ENCODE results near the gene OSER1.
"Not testable (repeated sequence)": the region's sequence is repeated elsewhere in the genome, so short reads cannot be mapped to it uniquely, and the experiment has no call there.

OSER1 gene

DNA sequence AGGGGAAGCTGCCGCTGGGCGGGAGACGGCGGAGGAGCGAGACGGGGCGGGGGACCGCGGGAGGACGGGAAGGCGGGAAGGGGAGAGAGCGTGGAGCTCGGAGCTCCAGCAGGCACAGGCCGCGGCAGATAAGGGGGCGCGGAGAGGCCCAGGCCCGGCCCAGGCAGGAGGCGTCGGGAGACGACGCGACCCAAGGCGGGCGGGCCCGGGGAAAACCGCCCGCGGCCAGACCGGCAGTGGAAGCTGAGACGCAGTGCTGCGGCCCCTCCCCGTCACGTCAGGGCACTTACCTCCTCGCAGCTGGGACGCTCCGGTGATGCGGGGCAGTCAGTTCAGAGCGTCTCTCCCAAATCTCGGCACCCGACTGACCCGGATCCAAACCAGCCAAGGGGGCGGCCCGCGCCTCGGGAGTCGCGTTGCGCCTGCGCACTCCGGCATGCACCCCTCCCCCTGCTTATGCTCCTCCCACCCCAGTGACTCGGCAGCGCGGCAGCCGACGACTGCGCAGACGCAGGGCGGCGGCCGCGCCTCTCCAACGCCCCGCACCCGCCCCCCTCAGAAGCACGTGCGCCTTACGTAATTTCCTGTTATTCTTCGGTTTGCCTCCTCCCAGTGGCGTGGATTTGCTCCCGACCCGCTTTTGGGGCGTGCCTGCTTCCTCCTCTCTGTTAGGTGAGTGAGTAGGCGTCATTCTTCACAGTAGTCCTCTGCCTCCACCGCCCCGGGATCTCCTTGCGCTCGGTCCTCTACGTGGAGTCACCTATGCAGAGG lies at the start of gene OSER1:
Gene OSER1, minus strand, starts transcription at position 366 of the 771 bp plus-strand sequence. CDS start 3,814 bp downstream, outside the sequence.
- DNase-seq (ENCODE audit: low read depth), result peak; percentile 80

DNA sequence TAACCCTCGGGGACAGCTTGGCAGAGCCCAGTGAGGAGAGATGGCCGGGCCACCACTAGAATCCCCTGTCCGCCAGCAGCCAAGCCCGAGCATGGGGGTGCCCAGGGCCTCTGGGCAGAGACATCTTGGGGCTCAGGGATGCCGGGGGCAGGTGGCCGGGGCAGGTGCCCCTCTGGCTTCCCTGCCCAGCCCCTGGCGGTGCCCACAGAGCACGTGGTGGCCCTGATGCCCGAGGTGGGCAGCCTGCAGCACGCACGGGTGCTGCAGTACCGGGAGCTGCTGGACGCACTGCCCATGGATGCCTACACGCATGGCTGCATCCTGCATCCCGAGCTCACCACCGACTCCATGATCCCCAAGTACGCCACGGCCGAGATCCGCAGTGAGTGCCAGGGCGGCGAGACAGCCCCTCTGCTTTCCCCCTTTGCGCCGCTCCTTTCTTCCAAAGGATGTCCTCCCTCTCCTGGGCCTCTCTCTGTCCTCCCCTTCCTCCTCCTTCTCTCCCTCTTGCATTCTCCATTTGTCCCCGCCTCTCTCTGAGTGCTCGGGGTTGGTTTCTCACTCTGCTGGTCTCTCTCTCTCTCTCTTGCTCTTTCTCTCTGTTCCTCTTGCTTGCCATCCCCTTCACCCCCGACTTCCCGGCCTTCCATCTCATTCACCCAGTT lies 47.8 kb upstream of the OSER1 start:
- DNase-seq (ENCODE audit: low read depth), result no peak

DNA sequence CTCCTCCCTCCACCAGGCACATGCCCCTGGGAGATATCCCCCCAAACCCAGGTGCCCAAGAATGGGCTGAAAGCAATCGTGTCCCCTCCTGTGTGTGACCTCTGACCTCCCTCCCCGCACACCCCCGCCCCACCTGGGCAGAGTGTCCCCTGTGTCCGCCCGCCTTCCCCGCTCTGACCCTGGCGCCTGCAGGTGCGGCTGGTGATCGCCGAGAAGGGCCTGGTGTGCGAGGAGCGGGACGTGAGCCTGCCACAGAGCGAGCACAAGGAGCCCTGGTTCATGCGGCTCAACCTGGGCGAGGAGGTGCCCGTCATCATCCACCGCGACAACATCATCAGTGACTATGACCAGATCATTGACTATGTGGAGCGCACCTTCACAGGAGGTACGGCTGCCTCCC lies 46.4 kb upstream of the OSER1 start:
- DNase-seq (ENCODE audit: low read depth), result no peak

DNA sequence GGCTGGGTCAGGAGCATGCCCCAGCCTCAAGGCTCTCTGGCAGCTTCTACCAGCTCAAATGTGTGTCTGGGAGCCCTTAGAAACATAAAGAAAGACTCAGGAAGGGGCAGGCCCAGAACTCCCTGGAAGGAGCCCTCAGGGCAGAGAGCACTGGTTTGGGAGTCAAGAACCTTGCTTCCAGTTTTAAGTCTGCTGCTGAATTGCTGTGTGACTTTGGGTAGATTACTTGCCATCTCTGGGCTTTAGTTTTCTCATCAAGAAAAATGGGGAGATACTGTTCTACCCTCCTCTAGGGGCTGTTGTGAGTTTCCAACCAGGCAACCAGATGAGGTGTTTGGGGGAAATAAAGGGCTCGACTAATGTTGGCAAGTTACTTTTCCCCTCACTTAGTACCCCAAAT lies 45.4 kb upstream of the OSER1 start:
- no peak for DNase-seq (ENCODE audit: low read depth)

DNA sequence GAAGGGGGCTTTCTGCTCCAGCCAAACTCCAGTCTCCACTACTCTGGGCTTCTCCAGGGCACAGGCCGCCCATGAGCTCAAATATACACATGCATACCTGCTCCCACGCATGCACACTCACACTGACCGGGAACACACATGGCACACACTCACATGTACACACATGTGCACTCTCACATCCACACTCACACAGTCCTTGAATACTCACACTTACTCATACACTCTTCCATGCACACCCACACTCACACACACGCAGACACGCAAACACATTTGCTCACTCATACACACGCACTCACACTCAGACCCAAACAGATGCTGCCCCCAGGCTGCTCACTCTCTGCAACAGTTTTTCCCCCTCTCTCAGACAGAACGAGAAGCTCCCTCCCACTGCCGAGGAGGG lies 43.5 kb upstream of the OSER1 start:
- DNase-seq (ENCODE audit: low read depth), result no peak

DNA sequence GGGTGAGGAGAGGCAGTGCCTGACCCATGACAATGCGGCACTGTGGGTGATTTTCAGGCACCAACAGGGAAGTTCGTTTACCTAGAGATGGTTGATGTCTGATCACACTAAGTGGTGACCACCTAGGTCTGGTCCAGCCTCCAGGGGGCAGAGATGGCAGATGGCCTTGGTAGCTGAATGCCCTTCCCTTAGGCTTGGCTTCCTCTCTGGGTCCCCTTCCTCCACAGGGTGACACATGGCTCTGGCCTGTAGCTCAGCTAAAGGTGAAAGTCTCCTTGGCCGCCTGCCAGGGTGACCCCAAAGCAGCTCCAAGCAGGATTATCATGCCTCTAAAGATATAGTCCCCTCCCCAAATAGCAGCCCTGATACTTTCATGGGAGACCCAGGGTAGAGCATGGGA lies 43.0 kb upstream of the OSER1 start:
- DNase-seq (ENCODE audit: low read depth), result no peak

DNA sequence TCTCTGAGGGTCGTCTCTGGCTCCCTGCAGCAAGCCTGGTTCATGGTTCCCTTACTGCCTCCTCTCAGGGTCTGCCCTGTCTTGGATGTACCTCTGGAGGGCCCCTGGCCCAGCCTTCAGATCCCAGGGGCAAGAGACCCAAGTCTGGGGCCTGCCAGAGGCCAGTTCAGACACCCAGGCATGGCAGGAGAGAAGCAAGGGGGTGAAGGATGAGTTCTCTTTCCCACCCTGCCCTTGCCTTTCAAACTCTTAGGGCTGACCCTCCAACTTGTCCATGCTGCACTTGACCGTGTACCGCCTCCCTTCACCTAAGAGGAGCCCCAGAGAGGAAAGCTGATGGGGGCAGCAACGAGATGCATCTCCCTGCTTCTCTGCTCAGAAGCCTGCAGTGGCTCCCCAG lies 40.7 kb upstream of the OSER1 start:
- no peak for DNase-seq (ENCODE audit: low read depth)

DNA sequence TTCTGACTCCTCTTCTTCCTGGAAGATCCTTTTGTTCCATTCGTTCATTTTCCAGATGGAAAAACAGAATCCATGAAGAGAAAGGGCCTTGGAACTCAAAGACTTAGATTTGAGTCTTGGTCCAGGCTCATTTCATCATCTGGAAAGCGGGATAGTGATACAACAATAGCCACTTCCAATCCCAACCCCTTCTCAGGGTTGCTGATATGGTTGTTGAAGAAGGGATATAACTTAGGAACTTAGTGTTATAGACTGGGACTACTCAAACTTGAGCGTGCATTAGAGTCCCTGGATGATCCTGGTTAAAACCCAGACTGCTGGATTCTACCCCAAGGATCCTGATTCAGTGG lies 37.8 kb upstream of the OSER1 start:
- DNase-seq (ENCODE audit: low read depth), result no peak

DNA sequence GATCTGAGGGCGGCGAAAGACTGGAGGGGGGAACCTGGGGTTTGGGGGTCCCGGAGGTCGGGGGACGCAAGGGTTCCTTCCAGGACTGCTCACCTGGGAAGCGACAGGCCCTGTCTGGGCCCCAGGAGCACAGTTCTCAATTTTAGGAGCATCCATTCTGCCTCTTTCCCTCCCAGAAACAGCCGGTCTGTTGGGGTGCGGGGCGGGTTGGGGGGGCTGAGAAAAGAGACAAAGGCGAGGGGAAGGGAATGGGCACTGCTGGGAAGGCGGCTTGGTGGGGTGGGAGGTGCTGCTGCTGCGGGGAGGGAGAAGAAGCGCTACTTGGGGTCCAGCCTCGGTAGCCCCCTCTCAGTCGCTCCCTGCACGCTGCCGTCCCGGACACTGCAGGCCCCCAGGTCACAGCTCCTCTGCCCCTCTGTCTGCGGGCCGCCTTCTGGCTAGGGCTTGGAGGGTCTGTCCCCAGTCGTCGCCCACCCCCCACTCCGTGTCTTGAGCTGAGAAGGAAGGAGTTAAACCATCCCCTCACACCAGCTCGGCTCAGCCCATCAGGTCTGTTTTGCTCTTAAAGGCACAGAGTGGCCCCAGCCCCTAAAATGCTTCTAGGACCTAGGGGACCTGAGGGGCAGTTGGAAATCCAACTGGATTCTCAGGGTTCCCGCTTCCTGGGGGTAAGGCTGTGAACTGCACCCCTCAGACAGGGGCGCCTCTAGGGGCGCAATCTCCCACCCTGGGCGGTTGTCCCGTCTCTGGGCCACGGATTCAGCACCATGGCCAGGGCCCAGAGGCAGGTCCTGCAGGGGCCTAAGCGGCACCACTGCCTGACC lies 37.2 kb upstream of the OSER1 start:
- DNase-seq (ENCODE audit: low read depth), result no peak

DNA sequence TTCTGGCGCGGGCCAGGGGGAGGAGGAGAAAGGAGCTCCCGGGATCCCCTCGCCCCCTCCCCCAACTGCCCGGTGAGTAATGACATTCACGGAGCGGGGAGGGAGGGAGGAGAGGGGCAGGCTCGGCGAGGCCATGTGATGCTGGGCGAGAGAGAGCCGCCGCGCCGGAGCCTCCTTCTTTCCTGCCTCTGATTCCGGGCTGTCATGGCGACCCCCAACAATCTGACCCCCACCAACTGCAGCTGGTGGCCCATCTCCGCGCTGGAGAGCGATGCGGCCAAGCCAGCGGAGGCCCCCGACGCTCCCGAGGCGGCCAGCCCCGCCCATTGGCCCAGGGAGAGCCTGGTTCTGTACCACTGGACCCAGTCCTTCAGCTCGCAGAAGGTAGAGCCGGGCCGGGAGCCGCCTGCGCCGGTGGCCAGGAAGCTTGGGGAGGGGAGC lies 36.6 kb upstream of the OSER1 start, which contains the start of gene GDAP1L1:
Gene GDAP1L1, plus strand, starts transcription at position 178 of the 441 bp plus-strand sequence. Its CDS starts 27 bp downstream, at position 205.
- DNase-seq (ENCODE audit: low read depth), result no peak

DNA sequence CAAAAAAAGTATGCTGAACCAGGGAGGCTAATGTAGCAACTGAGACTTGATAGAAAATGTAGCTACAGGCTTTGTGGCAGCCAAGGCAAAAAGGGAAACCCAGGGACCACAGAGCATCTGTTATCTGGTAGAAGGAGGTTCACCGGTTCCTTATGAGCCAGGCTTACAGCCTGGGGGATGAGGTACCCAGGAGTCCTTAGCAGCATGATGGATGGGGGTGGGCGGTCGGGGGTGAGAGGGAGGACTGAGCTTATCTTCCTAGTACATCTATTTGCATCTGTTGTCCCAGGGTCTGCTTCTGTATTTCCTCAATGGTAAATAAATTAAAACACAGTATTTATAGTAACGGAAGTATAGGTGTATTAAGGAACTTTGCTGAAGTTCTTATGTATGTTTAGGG lies 35.4 kb upstream of the OSER1 start:
- no peak for DNase-seq (ENCODE audit: low read depth)

DNA sequence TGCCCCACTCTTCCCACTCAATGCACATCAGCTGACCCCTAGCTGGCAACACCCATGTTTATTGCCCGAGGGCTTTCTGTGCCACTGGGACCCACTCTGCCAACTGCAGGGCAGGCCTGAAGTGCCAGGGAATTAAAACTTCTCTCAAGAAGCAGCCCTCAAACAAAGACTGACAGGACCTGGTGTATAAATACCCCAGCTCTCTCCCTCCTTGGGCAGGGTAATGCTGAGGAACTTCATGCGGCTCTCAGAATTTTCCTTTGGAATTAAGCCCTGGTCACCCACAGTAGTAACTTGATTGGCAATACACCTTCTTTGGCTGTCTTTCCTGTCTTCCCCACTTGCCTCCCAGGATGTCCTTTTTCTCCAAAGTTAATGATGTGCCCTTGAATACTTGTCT lies 31.2 kb upstream of the OSER1 start:
- DNase-seq (ENCODE audit: low read depth), result no peak

DNA sequence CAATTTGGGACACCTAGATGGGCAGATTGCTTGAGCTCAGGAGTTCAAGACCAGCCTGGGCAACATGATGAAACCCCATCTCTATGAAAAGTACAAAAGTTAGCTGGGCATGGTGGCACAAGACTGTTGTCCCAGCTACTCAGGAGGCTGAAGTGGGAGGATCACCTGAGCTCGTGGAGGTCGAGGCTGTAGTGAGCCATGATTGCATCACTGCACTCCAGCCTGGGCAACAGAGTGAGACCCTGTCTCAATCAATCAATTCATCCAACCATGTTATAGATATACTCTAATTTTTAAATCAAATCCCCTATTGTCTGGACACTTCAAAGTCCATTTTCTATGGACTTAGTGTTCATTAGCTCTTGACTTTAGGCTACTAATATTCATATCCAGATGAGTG lies 26.3 kb upstream of the OSER1 start:
- not testable (repeated sequence) for DNase-seq (ENCODE audit: low read depth)

DNA sequence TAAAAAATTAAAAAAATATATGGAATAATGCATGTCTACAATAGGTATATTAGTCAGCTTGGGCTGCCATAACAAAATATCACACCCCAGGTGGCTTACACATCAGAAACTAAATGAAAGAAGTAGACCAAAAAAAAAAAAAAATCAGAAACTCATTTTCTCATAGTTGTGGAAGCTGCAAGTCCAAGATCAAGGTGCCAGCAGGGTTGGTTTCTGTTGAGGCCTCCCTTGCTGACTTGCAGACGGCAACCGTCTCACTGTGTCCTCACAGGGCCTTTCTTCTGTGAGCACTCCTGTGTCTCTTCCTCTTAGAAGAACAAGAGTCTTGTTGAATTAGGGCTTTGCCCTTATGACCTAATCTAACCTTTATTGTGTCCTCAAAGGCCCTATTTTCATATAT lies 25.1 kb upstream of the OSER1 start:
- no peak for DNase-seq (ENCODE audit: low read depth)

DNA sequence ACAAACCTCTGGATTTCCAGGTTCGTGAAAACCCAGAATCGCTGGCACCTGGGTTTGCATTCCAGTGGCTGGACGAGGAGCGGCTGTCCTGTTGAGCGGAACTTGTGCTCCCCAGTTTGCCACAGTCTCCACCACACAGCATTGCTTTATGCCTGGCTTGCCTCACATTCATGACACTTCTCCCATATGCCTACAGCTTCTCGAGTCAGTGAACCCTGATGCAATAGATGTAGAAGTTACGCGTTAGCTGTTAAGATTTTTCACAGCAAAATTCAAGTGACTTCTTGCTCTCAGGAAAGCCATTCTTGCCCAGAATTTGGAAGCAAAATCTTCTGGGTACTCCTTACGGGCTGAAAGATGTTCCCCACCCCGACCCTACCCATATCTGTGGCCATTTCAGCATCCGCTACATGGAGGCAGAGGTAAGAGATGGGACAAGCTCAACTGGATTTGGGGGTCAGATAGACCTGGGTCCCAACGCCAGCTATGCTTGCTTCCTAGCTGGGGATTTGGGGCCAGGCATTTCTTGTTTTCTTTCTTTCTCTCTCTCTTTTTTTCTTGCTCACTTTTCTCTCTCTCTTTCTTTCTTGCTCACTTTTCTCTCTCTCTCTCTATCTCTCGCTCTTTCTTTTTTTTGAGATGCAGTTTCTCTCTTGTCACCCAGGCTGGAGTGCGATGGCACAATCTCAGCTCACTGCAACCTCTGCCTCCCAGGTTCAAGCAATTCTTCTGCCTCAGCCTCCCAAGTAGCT lies 24.2 kb upstream of the OSER1 start:
- DNase-seq (ENCODE audit: low read depth), result no peak

DNA sequence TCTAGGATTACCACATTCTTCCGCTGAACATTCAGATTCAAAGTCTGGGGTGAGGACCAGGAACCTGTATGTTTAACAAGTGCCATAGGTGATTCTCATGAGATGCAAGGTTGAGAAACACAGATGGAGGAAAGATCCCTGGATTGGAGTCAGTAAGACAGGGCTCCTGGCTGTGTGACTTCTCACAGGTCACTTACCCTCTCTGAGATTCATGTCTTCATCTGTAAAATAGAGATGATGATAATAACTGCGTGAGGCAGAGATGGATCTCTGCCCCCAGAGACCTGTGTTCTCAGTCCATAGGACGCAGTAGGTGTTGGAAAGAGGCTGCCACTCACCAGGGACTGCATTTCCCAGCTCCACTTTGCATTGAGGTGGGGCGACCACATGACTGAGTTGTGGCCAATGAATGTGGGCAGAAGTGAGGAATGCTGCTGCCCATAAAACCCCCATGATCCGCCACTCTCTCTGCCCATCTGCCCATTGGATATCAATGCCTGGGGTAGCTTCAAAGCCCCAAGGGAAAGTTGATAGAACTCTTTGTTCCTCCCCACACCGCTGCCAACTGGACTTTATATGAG lies 23.0 kb upstream of the OSER1 start:
- DNase-seq (ENCODE audit: low read depth), result no peak

DNA sequence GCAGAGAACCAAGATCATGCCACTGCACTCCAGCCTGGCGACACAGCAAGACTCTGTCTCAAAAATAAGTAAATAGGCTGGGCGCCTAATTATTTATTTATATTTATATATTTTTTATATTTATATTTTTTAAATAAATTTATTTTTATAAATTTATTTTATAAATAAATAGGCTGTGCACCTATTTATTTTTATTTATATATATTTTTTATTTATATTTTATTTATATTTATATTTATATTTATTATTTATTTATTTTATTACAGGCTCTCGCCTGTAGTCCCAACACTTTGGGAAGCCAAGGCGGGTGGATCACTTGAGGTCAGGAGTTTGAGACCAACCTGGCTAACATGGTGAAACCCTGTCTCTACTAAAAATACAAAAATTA lies 21.9 kb upstream of the OSER1 start:
- not testable (repeated sequence) for DNase-seq (ENCODE audit: low read depth)

DNA sequence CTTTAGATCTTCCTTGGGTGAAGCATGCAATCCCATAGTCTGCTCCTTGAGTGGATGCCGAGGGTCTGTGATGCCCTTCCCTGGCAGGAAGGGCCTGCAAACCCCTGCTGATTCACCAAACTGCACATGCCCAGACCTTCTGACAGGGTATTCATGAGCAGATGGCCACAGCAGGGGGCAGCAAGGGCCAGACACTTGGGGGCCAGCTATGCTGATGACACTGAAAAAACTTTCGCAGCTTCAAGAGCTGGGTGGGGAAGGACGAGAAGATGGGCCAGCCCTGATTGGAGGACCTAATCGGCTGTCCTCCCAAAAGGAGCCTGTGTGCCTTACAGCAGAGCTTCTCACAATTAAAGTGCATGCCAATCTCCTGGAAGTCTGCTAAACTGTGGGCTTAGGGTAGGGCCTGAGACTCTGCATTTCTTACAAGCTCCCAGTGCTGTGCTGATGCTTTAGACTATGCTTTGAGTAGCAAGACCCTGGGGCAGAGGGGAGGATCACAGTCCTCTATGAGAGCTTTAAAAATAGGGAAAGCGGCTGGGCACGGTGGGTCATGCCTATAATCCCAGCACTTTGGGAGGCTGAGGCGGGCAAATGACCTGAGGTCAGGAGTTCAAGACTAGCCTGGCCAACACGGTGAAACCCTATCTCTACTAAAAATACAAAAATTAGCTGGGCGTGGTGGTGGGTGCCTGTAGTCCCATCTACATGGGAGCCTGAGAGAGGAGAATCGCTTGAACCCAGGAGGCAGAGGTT lies 21.3 kb upstream of the OSER1 start:
- no peak for DNase-seq (ENCODE audit: low read depth)

DNA sequence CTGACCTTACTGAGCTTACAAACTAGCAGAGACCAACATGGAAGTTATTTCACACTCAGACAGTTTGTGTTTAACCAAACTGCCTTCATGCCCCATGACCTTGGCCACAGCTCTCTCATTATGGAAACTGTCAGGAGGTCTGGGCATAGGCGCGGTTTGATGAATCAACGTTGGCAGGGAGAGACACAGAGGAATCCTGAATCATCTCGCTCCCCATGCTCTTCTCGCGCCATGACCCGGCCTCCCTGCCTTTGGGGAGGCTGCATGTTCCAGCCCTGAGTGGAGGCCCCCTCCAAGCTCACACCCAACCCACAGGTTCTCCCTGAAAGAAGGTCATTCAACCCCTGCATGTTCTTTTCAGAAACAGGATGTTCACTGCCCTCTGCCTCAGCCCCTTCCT lies 20.6 kb upstream of the OSER1 start:
- no peak for DNase-seq (ENCODE audit: low read depth)

DNA sequence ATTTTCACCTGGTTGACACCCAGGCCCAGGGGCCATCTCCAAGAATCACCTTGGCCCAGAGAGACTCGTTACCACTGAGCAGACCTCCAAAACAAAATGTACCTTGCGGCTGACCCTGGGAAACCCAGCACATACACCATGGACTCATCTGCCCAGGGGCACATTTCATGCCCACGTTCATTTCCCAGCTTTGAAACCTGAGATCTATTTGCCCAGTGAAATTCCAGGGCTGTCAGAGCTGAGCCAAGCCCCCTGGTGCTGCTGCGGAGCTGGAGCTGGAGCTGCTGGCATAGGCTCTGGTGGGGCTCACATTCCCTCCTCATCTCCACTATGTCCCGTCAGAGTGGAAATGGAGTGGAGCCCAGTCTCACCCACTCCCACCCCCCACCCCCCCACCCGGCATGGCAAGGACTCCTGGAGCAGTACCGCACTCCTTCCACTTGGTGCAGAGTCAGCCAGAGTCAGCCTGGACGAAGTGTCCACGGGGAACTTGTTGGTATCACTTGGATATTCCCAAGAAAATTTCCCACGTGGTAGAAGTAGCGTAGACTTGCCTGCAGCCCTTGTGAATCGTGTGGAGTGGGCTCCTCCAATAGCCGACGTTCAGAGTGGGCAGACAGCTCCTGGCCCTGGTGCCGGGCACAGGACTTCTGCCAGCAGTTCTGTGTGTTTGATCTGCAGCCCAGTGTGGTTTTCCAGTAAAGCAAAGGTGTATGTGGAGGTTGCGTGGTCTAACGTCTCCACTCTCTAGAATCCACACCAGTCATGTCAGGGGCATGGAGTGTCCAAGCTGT lies 18.1 kb upstream of the OSER1 start:
- no peak for DNase-seq (ENCODE audit: low read depth)

Measured in GM04503 (cell line).